T-helper 9 cell (primary cell): Measurements from ENCODE around the gene MAD2L1.
"Not testable (repeated sequence)": the region's sequence is repeated elsewhere in the genome, so short reads cannot be mapped to it uniquely, and the experiment has no call there.

Experiments
- DNase-seq: peaks from one replicate; pipeline ENCODE4 v3.0.0-alpha.2; 2020
- total RNA-seq, 2 donors: gene quantifications; one replicate each; lab custom pipeline; 2026; lab: John Stamatoyannopoulos, UW

Gene MAD2L1
- 6.0 to 10.4 reads per million in 2 donors for total RNA-seq

DNA sequence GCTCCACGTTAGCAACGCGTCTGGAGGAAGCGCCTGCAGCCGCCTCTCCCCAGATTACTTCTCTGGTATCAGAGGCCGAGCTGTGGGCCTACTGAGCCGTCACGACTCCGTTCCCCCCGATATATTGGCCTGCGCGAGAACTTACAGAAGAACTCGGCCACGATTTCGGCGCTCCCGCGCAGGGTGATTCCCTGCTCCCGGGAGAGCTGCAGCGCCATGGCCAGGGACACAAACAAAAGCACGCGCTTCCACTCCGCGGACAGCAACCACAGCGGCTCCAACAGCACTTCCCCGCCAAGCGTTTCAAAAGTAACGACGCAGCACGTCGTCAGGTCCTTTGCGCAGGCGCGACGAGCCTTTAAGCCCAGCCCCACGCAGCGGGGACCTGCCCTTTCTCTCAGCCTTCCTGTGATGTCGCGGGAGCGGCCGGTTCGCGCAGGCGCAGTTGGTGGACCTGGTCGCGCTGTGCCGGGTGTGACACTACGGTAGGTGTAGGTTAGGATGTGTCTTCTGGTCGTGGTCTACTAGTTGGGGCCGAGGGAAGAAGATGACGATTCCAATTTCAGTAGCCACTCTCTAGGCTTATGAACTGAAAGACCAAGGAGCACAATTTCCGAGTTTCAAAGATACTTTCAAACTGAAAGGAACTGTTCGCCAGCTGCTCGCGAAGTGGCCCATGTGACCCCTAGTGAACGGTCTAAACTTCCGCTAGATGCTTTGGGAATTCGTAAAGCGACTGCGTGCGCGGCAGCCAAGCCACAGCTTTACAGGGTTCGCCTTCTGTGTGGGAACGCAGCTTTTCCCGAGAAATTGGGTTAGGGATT is at the start of gene MAD2L1:
Gene MAD2L1, minus strand, starts transcription at position 332 of the 824 bp plus-strand sequence. Its CDS starts 114 bp downstream, at position 218.
- DNase-seq = peak; percentile 97

DNA sequence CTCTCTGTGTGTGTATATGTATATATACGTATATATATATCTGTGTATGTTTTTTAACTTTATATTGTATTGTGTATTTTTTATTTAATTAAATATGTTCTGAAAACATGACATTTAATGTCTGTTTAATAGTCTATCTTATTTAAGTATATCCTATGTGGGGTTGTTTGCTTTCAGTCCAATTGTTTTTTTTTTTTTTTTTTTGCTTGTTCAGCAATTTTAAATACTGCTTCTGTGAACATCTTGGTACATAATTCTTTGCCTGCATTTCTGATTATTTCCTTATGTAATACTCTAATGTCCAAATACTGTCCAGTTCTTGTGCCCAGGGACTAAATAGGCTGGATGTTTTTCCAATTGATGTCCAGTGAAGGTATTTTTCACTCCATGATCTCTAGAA is 45.1 kb upstream of the MAD2L1 start:
- no peak for DNase-seq

DNA sequence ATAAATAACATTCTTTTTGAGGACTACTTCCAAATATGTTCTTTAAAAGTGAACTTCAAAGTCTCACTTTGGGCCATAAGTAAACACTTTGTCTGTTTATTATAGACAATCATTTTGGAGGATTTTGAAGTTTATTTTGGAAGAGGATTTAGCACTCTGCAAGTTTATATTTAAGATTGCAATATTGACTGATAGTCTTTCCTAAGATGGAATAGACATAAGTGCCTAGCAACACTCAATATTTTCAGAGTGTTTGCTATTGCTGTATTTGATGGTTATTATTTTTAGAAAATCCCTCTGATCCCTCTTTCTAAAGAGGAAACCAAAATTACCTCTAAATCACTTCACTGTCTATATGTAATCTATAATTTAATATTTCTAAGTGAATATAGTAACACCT is 42.8 kb upstream of the MAD2L1 start:
- DNase-seq = no peak

DNA sequence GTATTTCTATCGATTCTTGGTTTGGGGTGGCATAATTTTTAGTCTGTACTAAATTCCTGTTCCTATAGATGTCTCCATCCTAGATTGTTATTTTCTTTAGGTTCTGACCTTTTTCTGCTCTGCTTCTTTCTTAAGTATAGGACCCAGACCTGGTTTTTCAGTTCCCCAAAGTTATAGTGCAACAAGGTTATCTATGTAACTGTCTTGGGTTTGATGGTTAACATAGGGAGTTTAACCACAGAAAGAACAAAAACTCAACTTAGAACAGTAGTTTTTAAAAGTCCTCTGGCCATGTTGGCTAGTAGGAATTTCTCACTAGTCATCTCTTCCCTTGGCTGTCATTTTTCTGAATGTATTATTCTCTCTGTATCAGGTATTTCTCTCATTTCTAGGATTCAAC is 38.8 kb upstream of the MAD2L1 start:
- DNase-seq = no peak

DNA sequence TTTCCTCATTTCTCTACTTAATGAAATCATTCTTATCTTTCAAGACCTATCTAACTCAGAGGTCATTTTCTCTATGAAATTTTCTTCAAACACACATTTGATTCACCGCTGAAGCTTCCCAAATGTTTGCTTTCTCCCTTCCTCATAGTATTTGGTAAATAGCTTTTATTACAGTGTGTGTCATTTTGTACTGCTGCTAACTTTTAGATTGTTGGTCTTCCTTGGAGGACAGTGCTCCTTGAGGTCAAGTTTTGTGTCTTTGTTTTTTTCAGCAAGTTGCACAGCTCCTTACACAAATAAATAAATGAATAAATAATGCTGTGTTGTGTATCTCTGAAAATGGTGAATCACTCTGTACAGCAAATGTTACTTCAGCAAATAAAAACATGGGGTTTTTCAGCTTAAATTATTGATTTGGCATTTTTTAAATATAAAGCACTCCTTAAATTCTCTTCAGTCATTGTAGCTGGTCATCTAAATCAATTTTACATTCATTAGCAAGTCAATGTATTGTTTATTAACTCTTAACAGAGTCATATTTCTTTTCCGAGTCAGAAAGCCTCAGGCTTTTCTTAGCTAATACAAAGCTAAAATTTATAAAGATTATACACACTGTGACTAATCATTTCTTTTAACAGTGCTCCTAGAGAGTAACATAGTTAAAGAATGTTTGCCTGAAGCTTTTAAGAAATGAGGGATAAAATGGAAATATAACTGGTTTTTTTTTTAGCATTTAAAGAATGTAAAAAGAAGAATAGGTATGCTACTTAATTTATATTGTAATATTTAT is 30.1 kb upstream of the MAD2L1 start:
- DNase-seq = no peak

DNA sequence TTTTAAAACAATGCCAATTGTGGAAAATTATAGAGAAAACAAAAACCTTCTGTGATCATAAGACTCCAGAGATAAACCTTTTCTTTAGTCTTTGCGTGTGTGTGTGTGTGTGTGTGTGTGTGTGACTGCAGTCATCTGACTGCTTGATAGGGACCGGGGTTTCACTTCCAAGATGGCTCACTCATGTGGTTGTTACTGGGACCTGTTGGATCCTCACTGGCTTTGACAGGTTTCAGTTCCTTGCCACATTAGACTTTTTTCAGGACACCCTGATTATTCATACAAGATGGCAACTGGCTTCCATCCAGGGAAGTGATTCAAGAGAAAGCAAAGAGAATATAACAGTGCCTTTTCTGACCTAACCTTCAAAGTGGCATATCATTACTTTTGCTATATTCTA is 21.9 kb upstream of the MAD2L1 start:
- no peak for DNase-seq

DNA sequence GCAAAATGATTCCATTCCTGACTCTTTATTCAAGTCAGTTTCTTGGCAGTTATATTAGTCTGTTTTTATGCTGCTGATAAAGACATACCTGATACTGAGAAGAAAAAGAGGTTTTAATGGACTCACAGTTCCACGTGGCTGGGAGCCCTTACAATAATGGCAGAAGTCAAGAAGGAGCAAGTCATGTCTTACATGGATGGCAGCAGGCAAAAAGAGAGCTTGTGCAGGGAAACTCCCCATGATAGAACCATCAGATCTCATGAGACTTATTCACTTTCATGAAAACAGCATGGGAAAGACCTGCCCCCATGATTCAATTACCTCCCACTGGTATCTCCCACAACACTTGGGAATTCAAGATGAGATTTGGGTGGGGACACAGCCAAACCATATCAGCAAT is 21.4 kb upstream of the MAD2L1 start:
- DNase-seq = not testable (repeated sequence)

DNA sequence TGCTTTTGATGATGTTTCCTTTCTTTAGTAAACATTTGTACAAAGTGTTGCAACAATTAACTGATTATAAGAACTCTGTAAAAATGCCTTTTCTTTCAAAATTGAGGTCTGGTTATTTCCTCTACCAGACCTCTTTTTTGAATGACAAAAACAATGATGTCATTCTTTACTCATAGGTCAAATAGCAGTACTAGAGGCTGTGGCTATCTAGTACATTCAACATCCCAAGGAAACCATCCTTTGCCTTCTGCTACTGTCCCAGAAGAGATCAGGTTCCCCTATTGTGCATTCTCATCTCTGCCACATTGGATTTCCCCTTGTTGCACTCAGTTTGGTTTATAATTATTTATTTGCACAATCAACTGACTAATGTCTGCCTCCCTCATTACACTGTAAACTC is 19.1 kb upstream of the MAD2L1 start:
- DNase-seq = no peak

DNA sequence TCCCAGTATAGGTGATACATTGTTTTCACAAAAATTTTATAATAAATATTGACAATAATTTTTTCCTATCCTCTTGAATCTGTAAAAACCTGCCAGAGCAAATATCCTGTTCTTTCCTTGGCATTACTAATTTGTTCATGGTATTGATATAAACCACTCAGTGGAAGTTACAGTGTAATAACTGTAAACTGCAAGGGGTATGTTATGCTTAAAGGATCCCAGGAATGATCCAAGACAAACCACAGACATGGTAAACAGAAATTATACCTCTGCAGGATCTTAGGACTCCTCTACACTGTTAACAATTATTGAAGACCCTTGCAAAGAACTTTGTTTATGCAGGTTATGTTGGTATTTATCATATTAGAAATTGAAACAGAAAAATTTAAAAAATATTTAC is 17.7 kb upstream of the MAD2L1 start:
- DNase-seq = no peak

DNA sequence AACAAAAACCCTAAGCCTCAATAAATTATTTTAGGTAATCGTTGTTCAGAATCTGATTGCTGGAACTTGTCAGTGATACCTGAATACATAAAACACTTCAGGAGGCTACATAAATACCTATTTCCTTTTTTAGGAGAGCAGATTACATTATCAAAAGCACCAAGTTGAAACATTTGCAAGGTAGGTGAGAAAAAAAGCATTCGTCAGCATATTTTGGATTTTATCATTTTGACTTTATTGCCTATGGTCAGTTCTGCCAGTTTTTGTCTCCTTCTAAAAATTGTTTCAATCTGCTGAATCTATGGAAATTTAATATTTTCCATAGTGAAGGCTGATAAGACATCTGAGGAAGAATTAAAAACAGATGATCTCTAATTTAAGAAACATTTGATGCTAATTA is 16.5 kb upstream of the MAD2L1 start:
- DNase-seq = no peak

DNA sequence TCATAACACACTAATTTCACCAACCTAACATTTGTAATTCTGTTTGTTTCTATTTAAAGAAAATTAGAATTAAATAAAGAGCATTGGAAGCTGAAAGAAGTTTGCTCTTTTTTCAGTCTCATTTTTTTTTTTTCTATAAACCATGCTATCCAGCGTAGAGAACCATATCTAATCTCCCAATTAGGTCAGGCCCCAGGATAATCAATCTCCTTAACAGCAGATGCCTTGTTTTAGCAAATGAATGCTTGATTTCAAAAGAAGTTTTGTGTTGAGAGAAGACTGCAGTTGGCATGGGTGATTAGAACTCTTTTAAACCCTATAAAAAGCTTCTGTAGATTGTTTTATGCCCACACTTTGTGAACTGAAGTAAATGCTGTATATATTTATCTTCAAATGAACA is 15.6 kb upstream of the MAD2L1 start:
- no peak for DNase-seq

DNA sequence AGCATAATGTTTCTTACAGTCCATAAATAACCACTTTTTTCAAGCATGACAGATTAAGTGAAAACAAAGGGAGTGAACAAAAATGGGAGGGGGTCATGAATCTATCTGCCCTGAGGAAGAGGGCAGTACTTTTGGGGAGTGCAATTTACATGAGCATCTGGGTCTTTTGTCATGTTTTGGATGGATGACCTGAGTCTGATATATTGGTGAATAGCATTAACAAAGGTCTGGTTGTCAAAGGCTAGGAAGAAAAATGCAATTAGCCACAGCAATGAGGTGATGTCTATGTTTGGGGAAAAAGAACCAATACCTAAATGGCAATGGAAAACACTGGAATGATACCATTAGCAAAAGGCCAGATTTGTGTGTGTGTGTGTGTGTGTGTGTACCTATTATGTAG is 15.1 kb upstream of the MAD2L1 start:
- no peak for DNase-seq

DNA sequence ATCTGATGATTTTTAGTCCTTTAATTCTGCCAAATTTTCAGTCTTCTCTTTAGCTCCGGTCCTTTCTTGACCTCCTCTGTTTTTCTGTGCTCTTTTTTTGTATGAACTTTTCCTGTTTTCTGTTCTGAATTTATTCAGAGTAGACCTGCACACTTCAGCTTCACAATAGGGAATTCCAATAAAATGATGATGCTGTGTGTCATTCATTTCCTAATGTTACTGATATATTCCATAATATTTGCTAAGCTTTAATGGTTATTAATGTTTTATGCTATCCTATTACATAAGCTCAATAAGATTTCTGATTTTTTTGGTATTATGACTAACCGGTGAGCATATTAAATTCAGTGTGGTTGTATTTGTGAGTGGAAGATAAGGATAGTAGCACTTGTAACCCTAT is 13.9 kb upstream of the MAD2L1 start:
- DNase-seq = no peak

DNA sequence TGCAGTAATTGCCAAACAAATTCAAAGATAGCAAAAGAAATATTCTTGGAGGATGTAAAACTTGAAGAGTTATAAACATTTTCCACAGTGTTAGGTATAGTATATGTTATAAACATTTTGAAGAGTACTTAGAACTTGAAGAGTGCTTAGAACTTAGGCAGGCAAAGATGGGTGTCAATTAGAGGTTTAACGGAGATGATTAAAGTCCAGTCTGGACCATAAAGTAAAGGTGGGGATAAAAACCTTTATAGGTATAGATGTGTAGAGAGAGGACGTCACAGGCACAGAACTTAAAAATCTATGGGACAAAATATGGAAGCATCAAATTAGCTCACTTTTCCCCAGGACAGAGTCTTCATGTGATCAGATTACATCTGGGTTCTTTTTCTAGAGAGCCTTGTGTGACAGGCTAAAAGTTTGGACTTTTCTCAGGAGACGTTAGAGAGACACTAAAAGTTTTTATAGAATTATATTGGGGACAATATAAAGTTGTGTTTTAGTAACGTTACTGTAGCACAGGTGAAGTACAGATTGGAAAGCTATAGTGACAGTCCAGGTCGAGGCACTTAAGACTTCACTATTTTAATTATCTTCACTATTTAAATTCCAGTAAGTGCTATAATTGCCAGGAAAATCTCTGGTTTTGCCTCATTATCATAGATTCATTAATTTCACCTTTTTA is 13.3 kb upstream of the MAD2L1 start:
- no peak for DNase-seq

DNA sequence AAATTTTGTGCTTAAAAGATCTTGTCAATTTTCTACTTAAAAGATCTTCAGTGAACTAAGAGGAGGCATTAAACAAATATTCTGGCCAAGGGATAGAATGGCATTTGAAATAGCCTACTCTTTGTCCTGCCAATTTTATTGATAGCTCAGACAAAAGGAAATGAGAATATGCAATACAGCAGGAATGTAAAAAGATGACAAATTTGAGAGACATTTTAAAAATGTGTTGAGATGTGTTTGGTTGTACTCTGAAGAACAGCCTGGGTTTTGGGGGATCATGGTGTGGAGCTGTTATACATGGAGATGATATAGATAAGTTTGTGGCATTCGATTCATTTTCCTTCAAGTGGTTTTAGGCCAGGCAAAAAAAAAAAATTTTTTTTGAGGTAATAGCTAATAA is 11.6 kb upstream of the MAD2L1 start:
- no peak for DNase-seq

DNA sequence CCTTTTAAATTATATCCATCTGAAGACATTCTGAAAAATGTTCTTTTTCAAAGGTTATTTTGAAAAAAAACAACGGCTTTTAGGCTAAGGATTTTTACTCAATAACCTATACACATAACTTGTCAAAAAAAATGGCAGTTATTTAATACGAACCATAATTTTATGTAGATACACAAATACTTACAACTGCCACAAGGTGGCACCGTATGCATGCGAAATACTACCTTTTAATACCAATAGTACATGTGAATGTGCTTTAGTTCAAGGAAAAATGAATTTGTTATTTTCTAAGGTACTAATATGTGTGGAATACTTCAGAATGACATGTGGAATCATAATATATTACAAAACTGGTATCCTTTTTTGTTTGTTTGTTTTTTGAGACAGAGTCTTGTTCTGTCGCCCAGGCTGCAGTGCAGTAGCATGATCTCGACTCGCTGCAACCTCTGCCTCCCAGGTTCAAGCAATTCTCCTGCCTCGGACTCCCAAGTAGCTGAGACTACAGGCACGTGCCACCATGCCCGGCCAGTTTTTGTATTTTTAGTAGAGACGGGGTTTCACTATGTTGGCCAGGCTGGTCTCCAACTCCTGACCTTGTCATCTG is 4.6 kb upstream of the MAD2L1 start:
- DNase-seq = peak; percentile 38

DNA sequence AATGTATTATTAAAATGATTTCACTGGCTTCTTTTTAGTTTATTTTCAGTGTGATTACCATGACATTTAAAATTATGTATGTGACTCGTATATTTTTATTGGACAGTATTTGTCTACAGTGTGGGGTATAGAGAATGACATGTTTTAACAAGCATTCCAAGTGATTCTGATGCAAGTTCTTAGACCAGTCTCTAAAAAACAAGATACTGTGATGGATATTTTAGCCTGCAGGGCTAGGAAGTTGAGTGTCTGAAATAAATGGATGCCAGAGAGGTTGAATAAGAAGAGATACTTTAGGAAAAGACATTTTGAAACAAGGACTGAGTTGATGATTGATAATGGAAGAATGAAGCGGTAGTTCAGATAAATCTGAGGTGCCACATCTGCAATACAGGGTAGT is 3.5 kb upstream of the MAD2L1 start:
- no peak for DNase-seq

DNA sequence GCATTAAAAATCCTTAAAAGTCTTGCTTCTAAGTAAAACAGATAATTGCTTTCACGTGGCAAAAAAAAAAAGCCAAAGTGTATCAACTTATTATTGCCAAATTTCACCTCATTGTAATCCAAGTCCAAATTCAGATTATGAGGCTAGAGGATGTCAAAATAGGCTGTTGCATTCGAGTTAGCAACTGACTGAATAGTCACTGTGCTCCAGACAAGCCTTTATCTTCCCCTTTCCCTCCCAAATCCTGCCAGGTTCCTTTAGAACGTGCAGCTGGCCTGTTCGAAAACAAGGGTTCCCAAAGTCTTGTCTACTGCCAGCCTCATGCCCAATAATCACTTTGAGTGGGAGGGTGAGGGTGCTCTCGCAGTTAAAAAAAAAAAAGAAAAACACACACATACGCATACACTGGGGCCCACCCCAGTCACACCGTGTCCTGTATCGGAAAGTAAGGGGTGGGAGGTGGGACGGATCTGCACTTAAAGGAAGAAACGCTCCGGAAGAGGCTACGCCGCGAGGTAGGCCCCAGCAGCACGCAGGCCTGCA is 603 bp downstream of the MAD2L1 start:
- no peak for DNase-seq

DNA sequence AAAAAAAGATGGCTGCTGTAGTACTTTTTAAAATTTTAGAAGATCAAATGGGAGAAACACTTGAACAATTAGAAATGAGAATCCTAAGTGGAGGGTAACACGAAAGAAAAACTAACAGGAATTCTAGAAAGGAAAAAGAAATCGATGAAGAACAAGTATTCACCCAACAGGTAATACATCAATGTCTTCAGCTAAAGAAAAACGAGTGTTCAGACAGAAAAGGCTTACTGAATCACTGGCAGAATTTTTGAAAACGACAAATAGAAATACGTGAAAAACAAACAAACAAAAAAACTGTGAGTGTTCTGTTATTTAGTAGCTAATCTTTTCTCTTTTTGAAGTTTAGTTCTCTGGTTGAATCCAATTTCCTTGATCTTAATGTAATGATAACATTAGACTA is 1.8 kb downstream of the MAD2L1 start:
- DNase-seq = no peak

DNA sequence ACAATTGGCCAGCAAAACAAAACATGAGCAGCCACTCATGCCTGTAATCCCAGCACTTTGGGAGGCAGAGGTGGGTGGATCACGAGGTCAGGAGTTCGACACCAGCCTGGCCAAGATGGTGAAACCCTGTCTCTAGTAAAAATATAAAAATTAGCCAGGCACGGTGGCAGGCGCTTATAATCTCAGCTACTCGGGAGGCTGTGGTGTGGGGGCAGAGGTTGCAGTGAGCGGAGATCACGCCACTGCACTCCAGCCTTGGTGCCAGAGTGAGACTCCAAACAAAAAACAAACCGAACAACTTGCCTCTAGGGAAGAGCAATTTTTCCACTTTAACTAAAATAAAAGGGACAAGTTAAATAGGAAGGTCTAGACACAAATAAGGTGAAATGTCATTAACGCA is 2.9 kb downstream of the MAD2L1 start:
- DNase-seq = not testable (repeated sequence)

DNA sequence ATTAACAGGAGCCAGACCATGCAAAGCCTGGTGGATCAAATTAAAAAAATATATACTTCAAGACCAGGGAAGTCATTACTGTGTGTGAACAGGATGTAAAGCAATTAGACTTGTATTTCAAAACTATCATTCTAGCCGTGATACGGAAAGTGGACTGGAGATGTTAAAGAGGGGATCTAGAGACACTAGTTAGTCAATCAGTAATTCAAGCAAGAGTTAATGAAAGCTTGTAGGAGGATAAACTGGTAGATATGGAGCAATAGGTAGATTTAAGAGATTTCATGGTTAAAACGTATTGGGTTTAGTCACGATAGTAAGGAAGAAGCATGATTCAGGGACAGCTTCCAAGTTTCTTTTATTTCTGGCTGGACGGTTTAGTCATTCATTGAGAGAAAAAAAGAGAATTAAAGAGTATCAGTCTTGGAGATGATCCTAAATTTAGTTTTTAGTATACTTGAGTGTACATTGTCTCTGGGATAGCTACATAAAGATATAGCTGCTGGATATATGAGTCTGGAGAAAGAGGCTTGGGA is 3.9 kb downstream of the MAD2L1 start:
- no peak for DNase-seq

DNA sequence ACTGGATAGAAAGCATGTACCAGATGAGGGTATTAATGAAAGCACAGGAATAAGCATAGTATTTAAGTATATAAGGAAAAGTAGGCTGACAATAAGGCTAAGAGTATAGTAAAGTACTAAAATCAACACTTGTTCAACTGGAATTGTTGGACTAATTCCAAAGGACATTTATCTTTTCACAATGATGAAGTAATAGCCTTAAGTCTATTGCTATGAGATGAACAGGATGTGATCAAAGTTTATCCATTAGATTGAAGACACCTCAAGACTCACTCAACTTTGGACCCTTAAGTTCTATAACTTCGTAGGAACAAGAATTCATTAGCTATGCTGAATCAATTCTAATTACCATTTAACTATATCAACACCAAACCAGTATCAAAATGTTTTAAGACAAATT is 7.6 kb downstream of the MAD2L1 start:
- no peak for DNase-seq

DNA sequence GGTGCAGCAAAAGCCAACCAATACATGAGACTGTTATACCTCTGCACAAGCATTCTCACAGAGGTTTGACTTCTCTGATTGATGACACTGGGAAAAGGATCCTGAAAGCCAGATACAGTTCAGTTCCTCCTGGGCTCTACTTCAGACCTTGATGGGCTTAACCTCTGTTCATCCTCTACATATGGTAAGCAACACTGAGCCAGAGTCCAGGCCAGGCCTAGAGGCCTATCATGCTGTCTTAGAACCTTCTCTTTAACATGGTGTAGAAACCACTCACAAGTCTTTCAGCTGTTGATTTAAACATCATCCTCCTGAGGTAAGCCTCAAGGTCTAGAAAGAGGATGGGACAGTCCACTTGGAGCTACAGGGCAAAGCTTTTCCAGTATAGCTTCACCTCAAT is 9.2 kb downstream of the MAD2L1 start:
- no peak for DNase-seq
